Karpas-422 (cell line): ENCODE measurements around the gene PROK1. TPM values are rescaled to one million over a fixed set of nuclear protein-coding genes. Genes with fewer than 3 reads are reported as not detected.
A peak's percentile ranks its signal among the peaks of the same experiment; 100 is the strongest.

Experiments used
- DNase-seq: peaks from one replicate; pipeline ENCODE4 v3.0.0-alpha.2; 2015
- H2AFZ ChIP-seq: fragments of 200-600 bp; sonication (generic); 2 replicates; pipeline ENCODE4 v1.6.1; 2014; ENCODE audit warnings: antibody characterized with exemption, low read length, mixed read lengths
- H3K27ac ChIP-seq: fragments of 200-600 bp; sonication (generic); 2 replicates; pipeline ENCODE4 v1.5.1; 2014; ENCODE audit warnings: mild to moderate bottlenecking, low read length, moderate library complexity
- H3K27me3 ChIP-seq: fragments of 200-600 bp; sonication (generic); 2 replicates; pipeline ENCODE4 v1.6.1; 2014; ENCODE audit warnings: low read length, mixed read lengths
- H3K36me3 ChIP-seq: fragments of 200-600 bp; sonication (generic); 2 replicates; pipeline ENCODE4 v1.6.1; 2014; ENCODE audit warnings: low read length, mixed read lengths; ENCODE audit not compliant: insufficient read depth
- H3K4me1 ChIP-seq: fragments of 200-600 bp; sonication (generic); 2 replicates; pipeline ENCODE4 v1.6.1; 2014; ENCODE audit warnings: mild to moderate bottlenecking, low read length, mixed read lengths
- H3K4me2 ChIP-seq: fragments of 200-600 bp; sonication (generic); 2 replicates; pipeline ENCODE4 v1.6.1; 2014; ENCODE audit warnings: low read length, low read depth, mild to moderate bottlenecking; ENCODE audit not compliant: poor library complexity, severe bottlenecking
- H3K4me3 ChIP-seq: fragments of 200-600 bp; sonication (generic); 2 replicates; pipeline ENCODE4 v1.5.1; 2014; ENCODE audit warnings: mild to moderate bottlenecking, antibody characterized with exemption, low read length, mixed read lengths
- H3K79me2 ChIP-seq: fragments of 200-600 bp; sonication (generic); 2 replicates; pipeline ENCODE4 v1.6.1; 2014; ENCODE audit warnings: mild to moderate bottlenecking, low read length, mixed read lengths
- H3K9ac ChIP-seq: fragments of 200-600 bp; sonication (generic); 2 replicates; pipeline ENCODE4 v1.6.0; 2014; ENCODE audit warnings: low read length
- H3K9me2 ChIP-seq: fragments of 200-600 bp; sonication (generic), shearing (Covaris generic); replicated peaks from 2 replicates; pipeline ENCODE4 v1.6.0; 2014; ENCODE audit warnings: mild to moderate bottlenecking, low read length, moderate library complexity; ENCODE audit not compliant: insufficient read depth
- H3K9me3 ChIP-seq: fragments of 300-700, 200-600 bp; sonication (generic); 2 replicates; pipeline ENCODE4 v1.6.1; 2014; ENCODE audit warnings: low read length, mixed read lengths
- H4K20me1 ChIP-seq: fragments of 200-600 bp; sonication (generic); 2 replicates; pipeline ENCODE4 v1.6.1; 2014; ENCODE audit warnings: mild to moderate bottlenecking, antibody characterized with exemption, low read length, low read depth; ENCODE audit not compliant: insufficient read depth
- total RNA-seq: library from RNA; depleted of rRNA; stranded (reverse); fragments of >200 nt; shearing (Covaris generic); gene quantifications from 2 replicates; pipeline ENCODE4 v1.2.3, GENCODE V29; 2014; ENCODE audit warnings: low replicate concordance

PROK1 gene
- total RNA-seq, 1 experiment from 2014 or later = not detected

GRCh38 chr1:110426854-110427253 is 24.1 kb upstream of the PROK1 start:
- Histone ChIP-seq H2AFZ (no peak overlapping the region), H3K9me2 (no peaks in the 10 kb centered on the region), H3K4me3 (no peak overlapping the region), H3K79me2 (no peaks in the 10 kb centered on the region), H3K4me1 (peaks cover 9% of the 10 kb centered on the region), H3K27ac (no peak overlapping the region), H3K27me3 (no peaks in the 10 kb centered on the region), H3K9ac (no peak overlapping the region), H3K36me3 (no peaks in the 10 kb centered on the region), H4K20me1 (no peaks in the 10 kb centered on the region), H3K9me3 (no peaks in the 10 kb centered on the region), H3K4me2 (no peak overlapping the region)
- no peak for DNase-seq

- no peak for DNase-seq
- Histone ChIP-seq H3K9ac (no peak overlapping the region), H3K27ac (no peak overlapping the region), H3K4me1 (peaks cover 11% of the 10 kb centered on the region), H2AFZ (no peak overlapping the region), H3K9me2 (no peaks in the 10 kb centered on the region), H4K20me1 (no peaks in the 10 kb centered on the region), H3K27me3 (no peaks in the 10 kb centered on the region), H3K4me2 (no peak overlapping the region), H3K4me3 (no peak overlapping the region), H3K36me3 (no peaks in the 10 kb centered on the region), H3K9me3 (no peaks in the 10 kb centered on the region), H3K79me2 (no peaks in the 10 kb centered on the region)
These were observed 22.0 kb upstream of the PROK1 start for GRCh38 chr1:110428946-110429345.

- H3K4me2 ChIP-seq = no peak overlapping the region
- H2AFZ ChIP-seq = no peak overlapping the region
- H3K9ac ChIP-seq = 0 out of 2 replicates have a peak overlapping the region, but pooled peaks have one; percentile 3
- H3K4me1 ChIP-seq = peaks cover 11% of the 10 kb centered on the region
- H3K36me3 ChIP-seq = no peaks in the 10 kb centered on the region
- no peaks in the 10 kb centered on the region for H3K27me3 ChIP-seq
- no peaks in the 10 kb centered on the region for H3K79me2 ChIP-seq
- no peaks in the 10 kb centered on the region for H4K20me1 ChIP-seq
- DNase-seq = no peak
- no peaks in the 10 kb centered on the region for H3K9me3 ChIP-seq
- no peak overlapping the region for H3K4me3 ChIP-seq
- no peak overlapping the region for H3K27ac ChIP-seq
- H3K9me2 ChIP-seq = no peaks in the 10 kb centered on the region
These were observed 20.6 kb upstream of the PROK1 start for GRCh38 chr1:110430366-110430765.

- Histone ChIP-seq H3K27ac (no peak overlapping the region), H3K4me2 (no peak overlapping the region), H2AFZ (no peak overlapping the region), H3K9me3 (no peaks in the 10 kb centered on the region), H3K36me3 (no peaks in the 10 kb centered on the region), H4K20me1 (no peaks in the 10 kb centered on the region), H3K79me2 (no peaks in the 10 kb centered on the region), H3K4me3 (no peak overlapping the region), H3K27me3 (no peaks in the 10 kb centered on the region), H3K9ac (no peak overlapping the region), H3K9me2 (no peaks in the 10 kb centered on the region), H3K4me1 (peaks cover 11% of the 10 kb centered on the region)
- no peak for DNase-seq
These were observed 20.0 kb upstream of the PROK1 start for GRCh38 chr1:110430901-110431300.

GRCh38 chr1:110433213-110433612 is 17.7 kb upstream of the PROK1 start:
- Histone ChIP-seq H3K4me1 (peaks cover 11% of the 10 kb centered on the region), H3K27me3 (no peaks in the 10 kb centered on the region), H3K4me2 (no peak overlapping the region), H3K79me2 (no peaks in the 10 kb centered on the region), H3K36me3 (no peaks in the 10 kb centered on the region), H2AFZ (no peak overlapping the region), H3K4me3 (no peak overlapping the region), H3K9me3 (no peaks in the 10 kb centered on the region), H3K27ac (no peak overlapping the region), H3K9ac (no peak overlapping the region), H3K9me2 (no peaks in the 10 kb centered on the region), H4K20me1 (no peaks in the 10 kb centered on the region)
- no peak for DNase-seq

GRCh38 chr1:110433803-110434202 is 17.1 kb upstream of the PROK1 start:
- no peaks in the 10 kb centered on the region for H3K36me3 ChIP-seq
- no peak overlapping the region for H3K4me2 ChIP-seq
- no peaks in the 10 kb centered on the region for H3K9me2 ChIP-seq
- no peak overlapping the region for H3K27ac ChIP-seq
- H3K4me1 ChIP-seq = peaks cover 11% of the 10 kb centered on the region
- no peaks in the 10 kb centered on the region for H4K20me1 ChIP-seq
- H3K27me3 ChIP-seq = no peaks in the 10 kb centered on the region
- H3K9ac ChIP-seq = no peak overlapping the region
- H3K79me2 ChIP-seq = no peaks in the 10 kb centered on the region
- no peak overlapping the region for H2AFZ ChIP-seq
- no peaks in the 10 kb centered on the region for H3K9me3 ChIP-seq
- peak; percentile 75 for DNase-seq
- H3K4me3 ChIP-seq = no peak overlapping the region

- Histone ChIP-seq H3K4me1 (peaks cover 11% of the 10 kb centered on the region), H3K27me3 (no peaks in the 10 kb centered on the region), H3K9ac (no peak overlapping the region), H3K9me3 (no peaks in the 10 kb centered on the region), H3K4me2 (no peak overlapping the region), H2AFZ (no peak overlapping the region), H3K4me3 (no peak overlapping the region), H3K36me3 (no peaks in the 10 kb centered on the region), H3K79me2 (no peaks in the 10 kb centered on the region), H4K20me1 (no peaks in the 10 kb centered on the region), H3K9me2 (no peaks in the 10 kb centered on the region), H3K27ac (no peak overlapping the region)
- DNase-seq = no peak
These were observed 16.0 kb upstream of the PROK1 start for GRCh38 chr1:110434946-110435345.

- H2AFZ ChIP-seq = no peak overlapping the region
- no peaks in the 10 kb centered on the region for H4K20me1 ChIP-seq
- H3K4me1 ChIP-seq = peaks cover 3% of the 10 kb centered on the region; the same call in 1 of the 2 replicates
- no peaks in the 10 kb centered on the region for H3K27me3 ChIP-seq
- no peak overlapping the region for H3K4me3 ChIP-seq
- no peak overlapping the region for H3K4me2 ChIP-seq
- no peaks in the 10 kb centered on the region for H3K9me3 ChIP-seq
- H3K79me2 ChIP-seq = no peaks in the 10 kb centered on the region
- H3K36me3 ChIP-seq = no peaks in the 10 kb centered on the region
- H3K27ac ChIP-seq = no peak overlapping the region
- no peak overlapping the region for H3K9ac ChIP-seq
- H3K9me2 ChIP-seq = no peaks in the 10 kb centered on the region
- DNase-seq = no peak
These were observed 14.3 kb upstream of the PROK1 start for GRCh38 chr1:110436635-110437034.
